Astrocyte (in vitro differentiated cells and primary cell): Measurements from ENCODE around the gene MACO1. TPM values are rescaled to one million over a fixed set of nuclear protein-coding genes. Genes with fewer than 3 reads are reported as not detected.
A peak's percentile ranks its signal among the peaks of the same experiment; 100 is the strongest.

Experiments used
- DNase-seq: peaks from one replicate; pipeline ENCODE4 v3.0.0-alpha.2; 2010; ENCODE audit warnings: low read depth
- FAIRE-seq: peaks from 2 replicates; lab custom pipeline; 2011; peaks lifted over from hg19 to GRCh38; lab: Jason Lieb, UNC
- H2AFZ ChIP-seq: 2 replicates; pipeline ENCODE4 v1.6.0; 2012; ENCODE audit warnings: low read depth, low read length, inconsistent platforms
- H3K27ac ChIP-seq: 2 replicates; pipeline ENCODE4 v1.5.1; 2011; ENCODE audit warnings: low read depth, low read length, inconsistent platforms
- H3K27me3 ChIP-seq: 2 replicates; pipeline ENCODE4 v1.6.0; 2011; ENCODE audit warnings: low read length, inconsistent platforms; ENCODE audit not compliant: insufficient read depth
- H3K36me3 ChIP-seq: 2 replicates; pipeline ENCODE4 v1.5.1; 2011; ENCODE audit warnings: low read length, inconsistent platforms; ENCODE audit not compliant: insufficient read depth
- H3K4me1 ChIP-seq: 2 replicates; pipeline ENCODE4 v1.5.1; 2011; ENCODE audit warnings: low read length, inconsistent platforms; ENCODE audit not compliant: insufficient read depth
- H3K4me2 ChIP-seq: 2 replicates; pipeline ENCODE4 v1.6.0; 2012; ENCODE audit warnings: low read length, inconsistent platforms
- H3K4me3 ChIP-seq: 2 replicates; pipeline ENCODE4 v1.5.1; 2011; ENCODE audit warnings: low read depth, mild to moderate bottlenecking, low read length, inconsistent platforms; ENCODE audit not compliant: insufficient read depth
- H3K79me2 ChIP-seq: 2 replicates; pipeline ENCODE4 v1.6.0; 2012; ENCODE audit warnings: mild to moderate bottlenecking, low read length, inconsistent platforms; ENCODE audit not compliant: insufficient read depth
- H3K9ac ChIP-seq: 2 replicates; pipeline ENCODE4 v1.6.0; 2012; ENCODE audit warnings: mild to moderate bottlenecking, low read length, inconsistent platforms
- H3K9me3 ChIP-seq: 2 replicates; pipeline ENCODE4 v1.5.1; 2012; ENCODE audit warnings: low read depth, mild to moderate bottlenecking, low read length, inconsistent platforms; ENCODE audit not compliant: insufficient read depth
- H4K20me1 ChIP-seq: 2 replicates; pipeline ENCODE4 v1.6.0; 2012; ENCODE audit warnings: low read length, inconsistent platforms; ENCODE audit not compliant: insufficient read depth
- H3K27ac Mint-ChIP-seq: one replicate; pipeline ENCODE4 v1.8.0; 2021; ENCODE audit warnings: mild to moderate bottlenecking, mixed read lengths; ENCODE audit not compliant: unreplicated experiment
- H3K27me3 Mint-ChIP-seq: one replicate; pipeline ENCODE4 v1.8.0; 2021; ENCODE audit warnings: low read depth, mixed read lengths; ENCODE audit not compliant: unreplicated experiment
- H3K36me3 Mint-ChIP-seq: one replicate; pipeline ENCODE4 v1.8.0; 2021; ENCODE audit warnings: low read depth, mixed read lengths; ENCODE audit not compliant: unreplicated experiment
- H3K4me1 Mint-ChIP-seq: one replicate; pipeline ENCODE4 v1.8.0; 2021; ENCODE audit warnings: low read depth, mixed read lengths; ENCODE audit not compliant: unreplicated experiment
- H3K4me3 Mint-ChIP-seq: one replicate; pipeline ENCODE4 v1.8.0; 2021; ENCODE audit warnings: mild to moderate bottlenecking, moderate library complexity, mixed read lengths; ENCODE audit not compliant: unreplicated experiment
- H3K9me3 Mint-ChIP-seq: one replicate; pipeline ENCODE4 v1.8.0; 2021; ENCODE audit warnings: mild to moderate bottlenecking, mixed read lengths; ENCODE audit not compliant: unreplicated experiment
- EZH2 ChIP-seq: IDR thresholded peaks from 2 replicates; pipeline ENCODE4 v1.6.1; 2012; ENCODE audit warnings: mild to moderate bottlenecking, low read length, inconsistent platforms; ENCODE audit not compliant: insufficient read depth
- total RNA-seq: library from RNA; stranded (reverse); gene quantifications from 2 replicates; pipeline ENCODE4 v1.2.1, GENCODE V29; 2021
- TF ChIP-seq, protein P1 (sequence below): IDR thresholded peaks from 2 replicates; pipeline ENCODE4 v1.5.1; 2011; ENCODE audit warnings: low read depth, mild to moderate bottlenecking, inconsistent platforms, low read length, moderate library complexity; ENCODE audit not compliant: insufficient read depth

MACO1 gene
- total RNA-seq, 1 donor from 2014 or later = 31.8 TPM

DNA sequence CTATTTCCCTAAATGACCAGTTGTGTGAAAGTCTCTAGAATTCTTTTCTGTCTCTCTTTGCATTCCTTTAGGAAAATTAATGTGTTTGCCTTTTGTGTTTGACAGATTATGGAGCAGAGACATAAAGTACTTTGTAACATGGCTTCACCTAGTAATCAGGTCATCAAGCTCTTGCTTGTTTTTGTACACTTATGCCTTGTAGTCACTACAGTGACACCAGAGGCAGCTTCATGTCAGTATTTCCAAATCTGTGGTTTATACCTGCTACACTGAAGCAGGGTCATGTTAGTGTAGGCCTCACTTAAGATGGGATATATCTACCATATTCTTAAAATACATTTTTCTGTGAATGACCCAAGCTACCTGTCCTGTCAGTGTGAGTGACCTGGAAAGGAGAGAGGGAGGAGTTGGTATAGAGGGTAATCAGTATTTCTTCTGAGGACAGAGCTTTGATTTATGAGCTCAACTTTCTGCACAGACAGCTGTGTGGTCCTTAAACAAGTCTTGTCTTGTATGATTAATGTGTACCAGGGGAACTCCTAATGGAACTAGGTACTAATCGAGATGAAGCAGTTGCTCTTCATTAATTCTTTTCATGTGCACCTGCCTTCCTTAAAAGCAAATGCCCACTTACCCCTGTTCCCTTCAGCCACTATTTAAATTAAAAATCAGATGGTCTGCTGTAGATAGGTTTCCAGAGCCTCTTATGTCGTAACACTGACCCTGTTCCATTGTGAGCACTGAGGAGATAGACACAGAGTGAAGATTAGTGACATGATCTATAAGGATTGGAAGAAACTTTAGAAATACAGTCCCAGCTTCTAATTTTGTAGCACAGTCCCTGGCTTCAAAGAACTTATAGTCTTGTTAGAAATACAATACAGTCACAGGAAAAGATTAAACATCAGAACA lies 45.7 kb downstream of the MACO1 start:
- Histone ChIP-seq H3K79me2 (peaks cover 41% of the 10 kb centered on the region), H4K20me1 (peaks cover 51% of the 10 kb centered on the region), H3K4me3 (no peak overlapping the region), H3K4me1 (peaks cover 7% of the 10 kb centered on the region), H2AFZ (no peak overlapping the region), H3K36me3 (no peaks in the 10 kb centered on the region), H3K27me3 (no peaks in the 10 kb centered on the region), H3K9me3 (no peaks in the 10 kb centered on the region), H3K9ac (no peak overlapping the region), H3K4me2 (no peak overlapping the region), H3K27ac (no peak overlapping the region)
- no peak overlapping the region for H3K27ac Mint-ChIP-seq
- no peaks in the 10 kb centered on the region for H3K36me3 Mint-ChIP-seq
- DNase-seq = no peak
- FAIRE-seq = no peak
- no peaks in the 10 kb centered on the region for H3K9me3 Mint-ChIP-seq
- H3K27me3 Mint-ChIP-seq = no peaks in the 10 kb centered on the region
- H3K4me1 Mint-ChIP-seq = peaks cover 5% of the 10 kb centered on the region
- no peak overlapping the region for H3K4me3 Mint-ChIP-seq
- TF ChIP-seq, protein P1, sequence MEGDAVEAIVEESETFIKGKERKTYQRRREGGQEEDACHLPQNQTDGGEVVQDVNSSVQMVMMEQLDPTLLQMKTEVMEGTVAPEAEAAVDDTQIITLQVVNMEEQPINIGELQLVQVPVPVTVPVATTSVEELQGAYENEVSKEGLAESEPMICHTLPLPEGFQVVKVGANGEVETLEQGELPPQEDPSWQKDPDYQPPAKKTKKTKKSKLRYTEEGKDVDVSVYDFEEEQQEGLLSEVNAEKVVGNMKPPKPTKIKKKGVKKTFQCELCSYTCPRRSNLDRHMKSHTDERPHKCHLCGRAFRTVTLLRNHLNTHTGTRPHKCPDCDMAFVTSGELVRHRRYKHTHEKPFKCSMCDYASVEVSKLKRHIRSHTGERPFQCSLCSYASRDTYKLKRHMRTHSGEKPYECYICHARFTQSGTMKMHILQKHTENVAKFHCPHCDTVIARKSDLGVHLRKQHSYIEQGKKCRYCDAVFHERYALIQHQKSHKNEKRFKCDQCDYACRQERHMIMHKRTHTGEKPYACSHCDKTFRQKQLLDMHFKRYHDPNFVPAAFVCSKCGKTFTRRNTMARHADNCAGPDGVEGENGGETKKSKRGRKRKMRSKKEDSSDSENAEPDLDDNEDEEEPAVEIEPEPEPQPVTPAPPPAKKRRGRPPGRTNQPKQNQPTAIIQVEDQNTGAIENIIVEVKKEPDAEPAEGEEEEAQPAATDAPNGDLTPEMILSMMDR = no peak
- TF ChIP-seq EZH2 = no peak

DNA sequence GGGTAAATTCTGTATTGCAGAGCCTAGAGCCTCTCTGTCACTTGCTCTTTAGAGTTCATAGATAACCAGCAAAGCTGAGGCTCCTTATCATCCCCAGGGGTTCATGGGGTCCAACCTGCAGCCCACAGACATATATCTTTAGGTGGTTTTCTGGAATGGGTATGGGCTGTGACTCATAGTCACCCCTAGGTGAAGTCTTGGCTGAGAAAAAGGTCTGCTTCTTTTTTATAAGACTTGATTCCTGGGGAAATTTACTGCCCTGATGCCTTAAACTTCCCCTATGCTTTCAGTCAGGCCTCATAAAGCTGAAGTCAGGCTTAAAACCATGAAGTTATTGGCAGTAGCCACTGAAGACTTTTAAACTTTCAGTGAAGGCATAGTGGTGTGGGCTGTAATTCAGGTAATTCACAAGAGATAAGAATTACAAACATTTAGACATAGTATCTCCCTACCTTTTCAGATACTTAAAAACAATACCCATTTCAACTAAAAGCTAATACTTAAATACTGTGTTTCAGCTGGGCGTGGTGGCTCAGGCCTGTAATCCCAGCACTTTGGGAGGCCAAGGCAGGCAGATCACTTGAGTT lies 46.8 kb downstream of the MACO1 start:
- H2AFZ ChIP-seq = no peak overlapping the region
- H3K9ac ChIP-seq = no peak overlapping the region
- no peak overlapping the region for H3K4me3 ChIP-seq
- no peak overlapping the region for H3K27ac ChIP-seq
- peaks cover 4% of the 10 kb centered on the region for H3K4me1 Mint-ChIP-seq
- no peaks in the 10 kb centered on the region for H3K27me3 ChIP-seq
- H3K9me3 Mint-ChIP-seq = no peaks in the 10 kb centered on the region
- H3K36me3 Mint-ChIP-seq = peaks cover 1% of the 10 kb centered on the region
- peak; percentile 18 for DNase-seq
- TF ChIP-seq EZH2 = no peak
- TF ChIP-seq, protein P1 = no peak
- no peak overlapping the region for H3K27ac Mint-ChIP-seq
- no peak overlapping the region for H3K4me3 Mint-ChIP-seq
- H3K4me1 ChIP-seq = peaks cover 7% of the 10 kb centered on the region
- H3K79me2 ChIP-seq = peaks cover 44% of the 10 kb centered on the region
- no peaks in the 10 kb centered on the region for H3K9me3 ChIP-seq
- H4K20me1 ChIP-seq = peaks cover 58% of the 10 kb centered on the region
- H3K4me2 ChIP-seq = no peak overlapping the region
- FAIRE-seq = no peak
- H3K36me3 ChIP-seq = no peaks in the 10 kb centered on the region
- H3K27me3 Mint-ChIP-seq = no peaks in the 10 kb centered on the region
